Measurements from ENCODE around the gene CACNA1F.
A peak's percentile ranks its signal among the peaks of the same experiment; 100 is the strongest.

The CACNA1F gene

DNA sequence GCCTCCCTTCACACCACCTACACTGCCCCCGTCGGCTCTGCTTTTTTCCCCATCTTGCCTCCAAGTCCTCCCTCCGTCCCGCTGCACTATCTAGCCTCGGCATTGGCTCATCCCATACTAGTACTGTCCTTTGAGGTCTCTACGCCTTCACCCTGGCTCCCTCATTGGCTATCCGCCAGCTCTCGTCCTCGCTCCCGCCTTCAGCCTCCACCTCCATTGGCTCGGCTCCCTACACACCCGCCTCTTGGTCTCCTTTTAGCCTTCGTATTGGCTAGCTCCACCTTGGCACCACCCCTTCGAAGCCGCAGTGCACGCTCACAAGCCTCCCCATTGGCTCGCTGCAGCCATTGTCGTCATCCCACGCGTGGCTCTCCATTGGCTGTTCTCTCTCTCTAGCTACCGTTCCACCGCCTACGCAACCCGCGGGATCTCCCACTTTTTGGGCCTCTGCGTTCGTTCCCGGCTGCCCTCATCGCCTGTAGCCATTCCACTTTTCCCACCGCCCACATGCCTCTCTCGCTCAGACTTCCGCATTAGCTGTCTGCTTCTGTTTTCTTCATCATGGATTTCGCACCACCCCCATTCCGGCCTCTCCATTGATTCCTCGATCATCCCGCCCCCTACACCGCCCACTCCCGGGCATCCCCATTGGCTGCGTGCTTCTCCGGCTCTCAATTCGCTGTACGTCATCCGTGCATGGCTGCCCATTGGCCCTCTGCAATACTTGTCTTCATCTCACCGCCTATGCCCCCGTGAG is 36.0 kb upstream of the CACNA1F start:
- ChIA-PET CTCF (no interaction called here), POLR2A (interaction anchor here (0.5 to 1.4 kb wide), 3 partner anchors 34 to 127 kb away, joined by 3 read pairs; partner anchors contain the start of gene CCDC22)
- H3K4me3 ChIP-seq (ENCODE audit: low read depth, low read length) = peak overlapping the region; percentile 74
- DNase-seq (ENCODE audit: low read depth, low spot score) = peak; percentile 89
- TF ChIP-seq, protein P1, sequence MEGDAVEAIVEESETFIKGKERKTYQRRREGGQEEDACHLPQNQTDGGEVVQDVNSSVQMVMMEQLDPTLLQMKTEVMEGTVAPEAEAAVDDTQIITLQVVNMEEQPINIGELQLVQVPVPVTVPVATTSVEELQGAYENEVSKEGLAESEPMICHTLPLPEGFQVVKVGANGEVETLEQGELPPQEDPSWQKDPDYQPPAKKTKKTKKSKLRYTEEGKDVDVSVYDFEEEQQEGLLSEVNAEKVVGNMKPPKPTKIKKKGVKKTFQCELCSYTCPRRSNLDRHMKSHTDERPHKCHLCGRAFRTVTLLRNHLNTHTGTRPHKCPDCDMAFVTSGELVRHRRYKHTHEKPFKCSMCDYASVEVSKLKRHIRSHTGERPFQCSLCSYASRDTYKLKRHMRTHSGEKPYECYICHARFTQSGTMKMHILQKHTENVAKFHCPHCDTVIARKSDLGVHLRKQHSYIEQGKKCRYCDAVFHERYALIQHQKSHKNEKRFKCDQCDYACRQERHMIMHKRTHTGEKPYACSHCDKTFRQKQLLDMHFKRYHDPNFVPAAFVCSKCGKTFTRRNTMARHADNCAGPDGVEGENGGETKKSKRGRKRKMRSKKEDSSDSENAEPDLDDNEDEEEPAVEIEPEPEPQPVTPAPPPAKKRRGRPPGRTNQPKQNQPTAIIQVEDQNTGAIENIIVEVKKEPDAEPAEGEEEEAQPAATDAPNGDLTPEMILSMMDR (IDR thresholded peaks at IDR 0.05; ENCODE audit: insufficient read depth, low read length, missing control alignments) = no peak

DNA sequence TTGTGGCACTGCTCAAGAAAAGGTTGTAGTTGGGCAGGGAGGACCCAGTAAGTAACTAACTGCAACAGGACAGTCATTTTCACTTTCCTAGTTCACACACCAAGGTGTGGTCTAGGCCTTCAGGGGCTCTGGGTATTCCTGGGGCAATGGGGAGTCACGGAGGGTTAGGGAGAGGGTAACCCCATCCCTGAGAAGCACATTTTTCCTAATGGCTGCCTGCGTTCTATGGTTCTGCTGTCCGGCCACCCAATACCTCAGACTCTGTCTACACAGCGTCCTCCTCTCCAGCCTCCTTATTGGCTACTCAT is 35.5 kb upstream of the CACNA1F start:
- CTCF ChIA-PET = interaction anchor here (1.0 kb wide), 1 partner anchor 113 kb away, joined by 3 read pairs; no protein-coding TSS in a partner anchor

DNA sequence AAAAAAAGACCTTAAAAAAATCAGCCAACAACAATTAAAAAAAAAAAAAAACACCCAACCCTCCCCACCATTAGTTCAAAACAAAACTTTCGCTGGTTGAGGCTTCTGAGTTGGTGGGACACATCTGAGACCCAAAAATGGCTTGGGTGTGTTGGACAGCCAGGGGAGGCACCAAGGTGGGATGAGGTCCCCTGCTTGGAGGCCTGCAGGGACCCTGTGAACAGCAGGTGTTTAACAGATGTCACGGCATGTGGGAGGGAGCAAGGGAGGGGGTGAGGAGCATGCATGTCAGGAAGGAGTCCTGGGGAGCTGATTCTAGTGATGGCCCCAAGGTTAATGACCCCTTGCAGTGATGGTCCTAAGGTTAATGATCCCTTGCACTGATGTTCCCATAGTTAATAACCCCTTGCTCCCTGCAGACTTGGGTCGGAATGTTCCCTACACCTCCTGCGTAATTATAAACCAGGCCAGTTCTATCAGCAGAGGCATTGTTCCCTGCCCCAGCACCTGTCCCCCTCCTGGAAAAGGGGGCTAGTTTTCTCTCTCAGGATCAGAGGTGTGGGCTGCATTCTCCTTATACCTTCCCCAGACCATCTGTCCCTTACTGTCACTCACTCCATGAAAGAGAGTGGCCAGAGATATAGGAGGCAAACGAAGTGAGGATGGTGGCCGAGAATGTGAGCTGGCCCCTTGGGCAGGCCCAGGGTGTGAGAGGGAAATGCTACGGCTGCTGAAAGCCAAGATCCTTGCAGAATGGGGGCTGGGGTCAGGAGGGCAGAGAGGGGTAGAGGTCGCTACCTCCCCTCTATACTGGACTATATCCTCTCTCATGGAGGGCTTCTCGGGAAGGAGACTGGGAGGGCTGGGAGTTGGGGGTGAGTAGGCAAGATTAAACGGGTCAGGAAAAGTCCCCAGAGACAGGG is 33.6 kb upstream of the CACNA1F start:
- POLR2A ChIA-PET = no interaction called here
- CTCF ChIA-PET = interaction anchor here (1.0 kb wide), 1 partner anchor 29 kb away, joined by 3 read pairs; no protein-coding TSS in a partner anchor
- TF ChIP-seq, protein P1 (IDR thresholded peaks at IDR 0.05; ENCODE audit: insufficient read depth, low read length, missing control alignments) = no peak
- no peak overlapping the region for H3K4me3 ChIP-seq (ENCODE audit: low read depth, low read length)
- no peak for DNase-seq (ENCODE audit: low read depth, low spot score)

More for the DNA sequence above, 35.5 kb upstream of the CACNA1F start:
- no peak for DNase-seq (ENCODE audit: low read depth, low spot score)
- TF ChIP-seq, protein P1 (IDR thresholded peaks at IDR 0.05; ENCODE audit: insufficient read depth, low read length, missing control alignments) = no peak
- POLR2A ChIA-PET = interaction anchor here (1.0 to 1.4 kb wide), 2 partner anchors 34 to 78 kb away, joined by 3 read pairs; partner anchors contain the start of gene CCDC22
- peak overlapping the region; percentile 62 for H3K4me3 ChIP-seq (ENCODE audit: low read depth, low read length)

DNA sequence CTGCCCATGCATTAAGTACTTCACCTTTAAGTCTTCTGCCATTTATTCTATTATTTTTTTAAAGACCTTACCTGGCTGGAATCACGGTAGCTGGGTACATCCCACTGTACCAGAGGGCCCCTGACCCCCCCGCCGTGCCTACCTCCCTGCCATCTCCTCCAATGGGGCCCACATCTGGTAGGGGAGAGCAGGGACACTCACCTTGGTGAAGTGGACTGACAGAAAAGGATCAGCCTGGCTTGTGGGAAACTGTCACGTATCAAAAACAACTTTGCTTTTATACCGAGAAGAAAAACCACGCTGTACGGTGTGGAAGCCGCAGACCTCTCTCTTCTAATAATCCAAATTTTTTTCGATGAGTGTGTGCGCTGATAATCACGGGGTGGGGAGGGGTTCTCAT is 31.3 kb upstream of the CACNA1F start, which contains the start of gene FOXP3:
Gene FOXP3 (minus strand): TSS at position 251 of the 400 bp plus-strand sequence. CDS start 6,205 bp downstream, outside the sequence.
- no peak for DNase-seq (ENCODE audit: low read depth, low spot score)
- CTCF ChIA-PET = no interaction called here
- POLR2A ChIA-PET = no interaction called here
- TF ChIP-seq, protein P1 (IDR thresholded peaks at IDR 0.05; ENCODE audit: insufficient read depth, low read length, missing control alignments) = no peak
- no peak within 1 kb of the TSS for H3K4me3 ChIP-seq (ENCODE audit: low read depth, low read length)

DNA sequence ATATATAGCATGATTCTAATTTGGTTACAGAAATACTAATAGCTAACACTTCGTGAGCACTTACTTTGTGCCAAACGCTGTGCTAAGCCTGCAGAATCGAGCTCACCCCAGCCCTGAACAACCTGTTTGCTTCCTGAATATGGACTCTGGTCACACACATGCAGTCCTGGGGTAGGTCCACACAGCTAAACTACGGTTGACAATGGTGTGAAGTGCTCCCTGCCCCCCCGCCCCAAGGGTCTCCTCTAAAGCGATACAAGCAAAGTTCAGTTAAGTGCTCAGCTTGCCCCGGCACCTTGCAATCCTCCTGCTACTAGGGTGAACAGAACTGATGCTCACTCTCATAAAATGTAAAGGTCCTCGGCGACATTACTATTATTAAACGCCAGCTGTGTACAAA is 30.5 kb upstream of the CACNA1F start:
- ChIA-PET CTCF (interaction anchor here (0.9 kb wide), 1 partner anchor 108 kb away, joined by 3 read pairs; no protein-coding TSS in a partner anchor), POLR2A (no interaction called here)
- no peak for DNase-seq (ENCODE audit: low read depth, low spot score)

More for the DNA sequence above, 30.5 kb upstream of the CACNA1F start:
- no peak overlapping the region for H3K4me3 ChIP-seq (ENCODE audit: low read depth, low read length)
- TF ChIP-seq, protein P1 (IDR thresholded peaks at IDR 0.05; ENCODE audit: insufficient read depth, low read length, missing control alignments) = no peak
